GM12891 (cell line): Measurements from ENCODE around the gene RASSF1.
"Not testable (repeated sequence)": the region's sequence is repeated elsewhere in the genome, so short reads cannot be mapped to it uniquely, and the experiment has no call there.

ENCODE experiments used
- POLR2AphosphoS5 ChIP-seq: IDR thresholded peaks from 2 replicates; pipeline ENCODE4 v1.6.1; 2011; ENCODE audit warnings: low read depth, low read length, control low read depth
- SPI1 ChIP-seq: IDR thresholded peaks from 2 replicates; pipeline ENCODE4 v1.6.1; 2011; ENCODE audit warnings: low read depth, low read length, control low read depth
- TAF1 ChIP-seq: IDR thresholded peaks from 2 replicates; pipeline ENCODE4 v1.6.1; 2011; ENCODE audit warnings: low read depth, low read length, control low read depth

DNA sequence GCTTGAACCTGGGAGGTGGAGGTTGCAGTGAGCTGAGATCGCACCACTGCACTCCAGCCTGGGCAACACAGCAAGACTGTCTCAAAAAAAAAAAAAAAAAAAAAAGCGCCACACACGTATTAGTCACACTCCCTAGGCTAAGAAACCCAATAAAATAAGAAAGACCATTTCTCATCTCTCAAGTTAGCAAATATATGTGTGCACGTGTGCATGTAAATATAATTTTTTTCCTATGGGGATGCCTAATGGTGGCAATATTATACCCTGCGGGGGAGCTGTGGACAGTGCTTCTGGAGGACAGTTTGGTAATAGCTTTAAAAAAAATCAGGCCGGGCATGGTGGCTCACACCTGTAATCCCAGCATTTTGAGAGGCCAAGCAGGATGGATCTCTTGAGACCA, 56.5 kb downstream of the RASSF1 start:
- not testable (repeated sequence) for TF ChIP-seq TAF1, POLR2AphosphoS5, SPI1
